ENCODE measurements around the gene KCTD18.

- no peak for TF ChIP-seq GATA2 (IDR thresholded peaks at IDR 0.05; ENCODE audit: low read depth, low read length)
- no peak for TF ChIP-seq GATA3 (IDR thresholded peaks at IDR 0.05; ENCODE audit: low read depth, low read length)
Measured at GRCh38 chr2:200540793-200541192, 30.9 kb upstream of the KCTD18 start.
